ENCODE data around the gene PRKG1.
"Not testable (repeated sequence)": the region's sequence is repeated elsewhere in the genome, so short reads cannot be mapped to it uniquely, and the experiment has no call there.

PRKG1 gene

DNA sequence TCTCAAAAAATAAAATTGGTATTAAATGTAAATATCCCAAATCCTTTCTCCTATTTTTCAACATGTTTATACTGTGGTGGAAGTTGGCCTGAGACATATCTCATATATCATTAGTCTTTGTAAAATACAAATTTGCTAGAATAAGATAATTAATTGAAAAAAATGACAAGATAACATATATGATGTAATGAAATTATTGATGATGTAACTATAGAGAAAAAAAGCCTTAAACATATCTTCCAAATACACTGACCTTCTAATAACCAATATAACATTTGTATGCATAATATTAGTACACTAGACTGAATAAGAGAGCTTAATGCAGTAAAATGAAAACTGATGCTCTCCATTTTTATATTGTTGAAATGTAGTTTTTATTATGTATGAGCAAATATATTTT, 104.3 kb downstream of the PRKG1 start:
- no peak for FAIRE-seq

DNA sequence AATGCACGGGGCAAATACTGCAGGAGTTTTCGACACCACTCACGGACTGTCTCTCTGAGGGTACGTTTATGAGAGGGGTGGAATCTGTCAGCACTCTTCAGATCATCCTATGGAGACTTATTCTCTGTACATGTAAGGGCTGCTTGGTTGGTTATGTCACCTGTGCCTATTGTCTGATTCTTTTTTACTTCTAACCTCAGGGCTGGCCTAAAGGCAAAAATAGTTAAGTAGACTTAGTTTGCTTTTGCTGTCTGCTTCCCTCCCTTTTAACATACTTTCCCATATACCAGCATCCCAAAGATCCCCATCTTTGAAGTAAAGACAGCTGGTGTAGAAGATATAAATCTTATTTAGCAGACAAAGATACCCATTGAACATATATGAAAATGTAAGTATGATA, 105.9 kb downstream of the PRKG1 start:
- no peak for FAIRE-seq

DNA sequence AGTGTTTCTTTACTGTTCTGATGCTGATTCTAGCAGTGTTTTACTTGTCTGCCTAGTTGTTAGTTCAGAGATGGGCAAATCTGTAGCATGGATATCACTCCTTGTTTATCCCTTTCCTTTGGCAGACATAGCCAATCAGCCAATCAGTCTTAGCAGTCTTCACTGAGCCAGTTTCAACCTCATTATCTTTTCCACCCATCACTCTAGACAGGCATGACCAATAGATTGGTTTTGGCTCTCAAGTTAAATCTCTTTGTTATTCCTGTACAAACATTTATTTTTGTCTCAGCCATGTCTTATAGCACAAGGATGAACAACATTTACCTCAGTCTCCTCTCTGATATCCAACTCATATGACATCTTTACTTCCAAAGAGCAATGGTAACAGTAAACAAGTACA, 109.5 kb downstream of the PRKG1 start:
- FAIRE-seq: no peak

DNA sequence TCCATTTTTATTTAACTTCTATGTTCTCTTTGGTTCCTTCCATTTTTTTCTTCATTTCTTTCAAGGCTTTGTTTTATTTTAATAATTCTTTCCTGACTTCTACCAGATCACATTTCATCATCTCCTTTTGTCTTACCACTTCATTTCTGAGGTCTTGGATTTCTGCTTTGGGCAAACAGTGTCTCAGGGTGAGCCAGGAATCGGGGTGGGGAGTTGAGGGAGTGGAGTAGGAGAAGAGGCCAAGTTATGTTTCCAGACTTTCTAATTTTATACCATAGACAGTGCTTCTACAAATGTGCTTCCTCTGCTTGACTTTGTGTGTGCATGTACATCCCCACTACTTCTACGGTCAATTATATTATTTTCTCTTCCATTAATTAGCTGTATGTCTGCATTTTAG, 112.1 kb downstream of the PRKG1 start:
- FAIRE-seq: no peak

DNA sequence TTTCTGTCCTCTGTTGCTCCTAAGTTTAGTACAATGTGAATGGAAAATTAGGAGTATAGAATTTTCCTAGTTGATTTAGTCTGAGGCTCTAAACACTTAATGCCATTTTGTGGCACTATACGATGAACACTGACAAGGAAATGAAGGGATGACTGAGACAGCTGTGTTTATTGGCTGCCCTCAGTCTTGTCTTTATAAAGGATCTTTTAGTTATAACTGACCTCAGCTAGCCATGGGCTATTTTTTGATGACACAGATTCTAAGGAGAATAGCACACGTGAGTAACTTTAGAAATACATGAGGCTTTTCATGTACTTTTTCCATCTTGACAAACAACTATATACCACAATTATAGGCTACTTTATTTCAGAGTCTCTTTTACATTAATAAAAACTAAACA, 113.7 kb downstream of the PRKG1 start:
- FAIRE-seq: no peak

DNA sequence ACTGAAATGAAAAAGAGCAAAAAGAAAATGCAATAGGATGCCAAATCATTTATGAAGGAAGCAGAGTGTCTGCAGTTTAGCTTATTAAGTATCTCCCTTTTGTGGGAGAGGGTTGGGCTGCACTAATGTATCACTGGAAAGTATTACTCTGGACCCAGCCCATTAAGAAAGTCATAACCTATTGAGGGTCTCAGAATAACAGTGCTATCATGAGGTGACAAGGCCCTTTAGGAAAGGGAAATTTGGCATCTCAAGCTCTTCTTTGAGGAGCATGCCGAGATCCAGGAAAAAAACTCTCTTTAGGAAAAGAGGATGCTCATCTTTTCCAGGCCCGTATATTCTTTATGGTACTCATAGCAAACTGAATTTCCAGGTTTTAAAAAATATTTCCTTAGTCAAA, 114.6 kb downstream of the PRKG1 start:
- no peak for FAIRE-seq

DNA sequence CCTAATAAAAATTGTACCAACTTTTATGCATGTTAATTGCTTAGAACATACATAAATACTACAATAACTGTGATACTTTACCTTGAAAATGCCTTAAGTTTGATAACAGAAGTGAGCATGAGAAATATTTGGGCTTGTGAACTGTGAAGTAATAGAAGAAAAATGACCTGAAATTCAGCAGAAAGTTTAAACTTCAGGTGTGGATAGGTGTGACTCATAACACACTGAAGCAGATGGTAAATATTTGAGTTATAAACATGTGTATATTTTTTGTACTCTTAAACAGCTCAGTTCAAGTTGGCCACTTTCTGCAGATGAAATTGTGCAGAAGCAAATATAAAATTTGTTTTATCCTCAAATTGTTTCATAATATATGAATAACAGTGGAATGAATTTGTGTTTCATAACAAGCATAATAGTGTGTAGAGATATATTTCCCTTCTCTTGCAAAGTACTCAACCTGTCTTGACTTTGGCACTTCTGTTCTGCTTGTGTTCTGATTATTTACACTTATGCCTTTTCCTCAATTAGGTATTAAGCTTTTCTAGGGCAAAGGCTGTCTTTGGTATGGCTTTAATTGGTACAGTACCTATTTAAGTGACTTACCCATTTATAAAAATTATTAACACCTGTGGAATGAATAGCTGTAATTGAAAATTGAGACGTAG, 122.4 kb downstream of the PRKG1 start:
- no peak for FAIRE-seq

DNA sequence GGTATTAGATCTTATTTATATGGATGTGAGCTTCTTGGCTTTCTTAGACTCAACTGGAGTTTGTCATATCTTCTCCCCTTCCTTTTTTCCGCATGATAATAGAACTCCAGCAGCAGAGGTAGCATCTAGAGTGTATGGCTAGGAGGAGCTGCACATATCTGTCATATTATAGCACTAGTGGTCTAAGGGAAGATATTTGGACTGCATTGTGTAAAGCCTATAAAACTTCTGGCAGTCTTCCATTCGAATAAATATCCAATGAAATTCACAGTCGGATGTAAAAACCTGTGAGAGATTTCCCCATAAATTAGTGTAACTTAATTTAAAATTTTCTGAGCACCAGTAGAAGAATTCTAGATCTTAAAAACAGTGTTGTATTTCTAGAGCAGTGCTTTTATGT, 123.9 kb downstream of the PRKG1 start:
- FAIRE-seq: no peak

DNA sequence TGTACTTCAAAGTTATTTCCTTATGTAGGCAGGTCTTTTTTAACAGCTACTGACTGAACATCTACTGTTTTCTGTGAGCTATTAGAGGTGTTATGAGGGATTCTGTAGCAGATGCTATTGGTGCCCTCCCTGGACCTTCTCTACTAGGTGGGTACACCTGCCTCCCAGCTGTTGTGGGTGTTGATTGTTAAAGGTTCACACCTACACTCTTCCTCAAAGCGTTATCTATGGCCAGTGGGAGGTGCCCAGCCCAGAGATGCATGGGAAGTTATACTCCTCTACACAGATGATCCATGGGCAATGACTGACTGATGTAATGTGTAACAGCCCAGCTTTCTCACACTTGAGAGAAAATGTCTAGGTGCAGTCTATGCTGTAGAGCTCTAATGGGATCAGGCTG, 127.7 kb downstream of the PRKG1 start:
- no peak for FAIRE-seq

DNA sequence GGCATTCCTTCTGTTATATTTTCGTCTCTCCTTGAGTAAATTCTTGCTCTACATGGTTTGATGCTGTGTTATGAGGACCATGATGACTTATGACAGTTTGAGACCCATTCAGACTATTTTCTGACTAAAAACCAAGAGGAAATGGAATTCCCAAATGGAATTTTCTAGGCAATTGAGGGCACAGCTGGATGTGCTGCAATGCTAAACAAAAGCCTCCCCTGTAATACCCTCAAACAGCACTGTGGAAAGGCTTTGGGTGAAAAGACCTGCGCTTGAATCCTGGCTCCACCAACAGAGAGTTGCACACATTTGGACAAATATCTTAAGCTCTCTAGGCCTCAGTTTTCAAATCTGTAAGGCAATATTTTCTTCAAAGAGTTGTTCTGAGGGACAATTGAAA, 129.1 kb downstream of the PRKG1 start:
- FAIRE-seq: no peak

DNA sequence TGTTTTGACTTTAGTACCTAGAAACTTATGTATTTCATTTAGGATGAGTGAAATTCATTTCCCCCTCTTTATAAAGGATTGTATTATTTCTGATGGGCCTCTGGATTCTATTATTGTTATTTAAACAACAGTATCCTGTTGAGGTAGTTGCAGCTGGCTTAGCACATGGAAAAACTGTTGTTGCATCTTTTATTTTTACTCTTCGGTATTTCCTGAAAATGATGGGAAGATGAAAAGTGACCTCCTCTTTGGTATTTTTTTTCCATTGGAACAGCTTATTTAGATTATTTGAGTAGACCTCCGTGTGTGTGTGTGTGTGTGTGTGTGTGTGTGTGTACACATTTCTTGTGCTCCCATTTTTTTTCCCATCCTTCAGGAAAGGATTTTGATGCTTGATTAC, 129.8 kb downstream of the PRKG1 start:
- FAIRE-seq: no peak

DNA sequence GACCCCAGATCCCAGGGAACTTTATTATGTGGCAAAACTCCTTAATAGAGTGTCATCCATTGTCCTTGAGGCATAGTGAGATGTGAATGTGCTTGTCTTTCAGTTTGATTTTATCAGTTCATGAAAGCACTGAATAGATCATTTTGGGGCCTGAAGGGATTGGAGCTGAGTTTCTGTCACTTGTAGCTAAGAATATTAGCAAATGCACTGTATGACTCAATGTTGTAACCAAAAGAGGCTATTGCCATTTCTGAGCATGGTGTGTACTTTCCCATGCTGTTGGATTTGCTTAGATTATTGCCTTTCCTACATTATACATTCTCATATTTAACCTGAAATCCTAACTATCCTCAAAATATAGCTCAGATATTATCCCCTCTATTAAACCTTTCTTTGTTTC, 130.4 kb downstream of the PRKG1 start:
- no peak for FAIRE-seq

DNA sequence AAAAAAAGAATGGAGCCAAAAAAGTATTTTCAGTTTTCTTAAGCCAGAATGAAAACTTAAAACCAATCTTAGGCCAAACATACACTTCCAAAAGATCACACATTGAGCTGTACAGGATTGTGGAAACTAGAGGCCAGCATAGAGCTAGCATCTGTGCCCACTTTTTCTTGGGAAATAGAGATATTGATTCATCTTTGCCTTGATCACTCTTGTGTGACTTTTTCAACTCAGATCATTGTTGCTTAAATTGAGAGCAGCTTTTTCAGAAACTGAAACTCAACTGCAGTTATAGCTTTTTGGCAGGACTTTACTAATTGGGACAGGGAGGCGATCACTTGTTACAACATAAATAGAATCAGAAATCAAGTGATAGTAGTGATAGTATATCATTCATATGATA, 132.2 kb downstream of the PRKG1 start:
- FAIRE-seq: no peak

DNA sequence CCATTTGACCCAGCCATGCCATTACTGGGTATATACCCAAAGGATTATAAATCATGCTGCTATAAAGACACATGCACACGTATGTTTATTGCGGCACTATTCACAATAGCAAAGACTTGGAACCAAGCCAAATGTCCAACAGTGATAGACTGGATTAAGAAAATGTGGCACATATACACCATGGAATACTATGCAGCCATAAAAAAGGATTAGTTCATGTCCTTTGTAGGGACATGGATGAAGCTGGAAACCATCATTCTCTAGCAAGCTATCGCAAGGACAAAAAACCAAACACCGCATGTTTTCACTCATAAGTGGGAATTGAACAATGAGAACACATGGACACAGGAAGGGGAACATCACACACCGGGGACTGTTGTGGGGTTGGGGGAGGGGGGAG, 138.7 kb downstream of the PRKG1 start:
- FAIRE-seq: not testable (repeated sequence)

DNA sequence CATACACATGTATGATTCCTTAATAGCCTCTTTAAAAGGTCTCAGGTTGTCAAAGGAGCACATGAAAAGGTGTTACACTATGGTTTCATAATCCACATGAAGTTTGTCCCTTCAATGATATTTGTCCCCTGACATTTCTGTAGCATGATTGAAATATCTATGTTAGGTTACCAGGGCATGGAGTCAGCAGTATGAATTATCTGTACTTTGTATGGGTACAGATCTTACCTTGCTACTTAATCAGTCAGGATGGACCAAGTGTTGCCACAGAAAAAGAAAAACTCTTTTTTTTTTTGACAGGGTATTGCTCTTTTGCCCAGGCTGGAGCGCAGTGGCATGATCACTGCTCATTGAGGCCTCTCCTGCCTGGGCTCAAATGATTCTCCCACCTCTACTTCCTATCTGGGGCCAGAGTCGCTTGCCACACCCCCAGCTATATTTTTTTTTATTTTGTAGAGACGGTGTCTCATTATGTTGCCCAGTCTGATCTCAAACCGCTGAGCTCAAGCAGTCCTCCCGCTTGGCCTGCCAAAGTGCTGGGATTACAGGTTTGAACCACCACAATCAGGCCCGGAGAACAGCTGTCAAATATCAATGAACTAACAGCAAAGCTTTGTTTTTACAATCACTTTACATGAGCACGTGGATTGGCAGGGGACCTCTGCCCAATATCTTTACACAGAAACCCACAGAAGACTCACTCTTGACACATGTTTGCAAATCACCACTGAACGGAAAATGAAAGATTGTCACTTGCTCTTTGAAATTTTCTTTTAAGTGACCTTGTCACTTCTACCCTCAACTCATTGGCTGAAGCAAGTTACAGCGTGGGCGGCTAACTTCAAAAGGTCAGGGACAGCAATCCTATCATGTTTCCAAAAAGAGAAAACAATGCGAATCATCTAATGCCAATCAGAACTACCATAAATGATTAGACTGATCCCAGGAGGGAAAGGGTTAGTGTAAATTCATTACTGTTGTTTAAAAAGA, 140.2 kb downstream of the PRKG1 start:
- no peak for FAIRE-seq

DNA sequence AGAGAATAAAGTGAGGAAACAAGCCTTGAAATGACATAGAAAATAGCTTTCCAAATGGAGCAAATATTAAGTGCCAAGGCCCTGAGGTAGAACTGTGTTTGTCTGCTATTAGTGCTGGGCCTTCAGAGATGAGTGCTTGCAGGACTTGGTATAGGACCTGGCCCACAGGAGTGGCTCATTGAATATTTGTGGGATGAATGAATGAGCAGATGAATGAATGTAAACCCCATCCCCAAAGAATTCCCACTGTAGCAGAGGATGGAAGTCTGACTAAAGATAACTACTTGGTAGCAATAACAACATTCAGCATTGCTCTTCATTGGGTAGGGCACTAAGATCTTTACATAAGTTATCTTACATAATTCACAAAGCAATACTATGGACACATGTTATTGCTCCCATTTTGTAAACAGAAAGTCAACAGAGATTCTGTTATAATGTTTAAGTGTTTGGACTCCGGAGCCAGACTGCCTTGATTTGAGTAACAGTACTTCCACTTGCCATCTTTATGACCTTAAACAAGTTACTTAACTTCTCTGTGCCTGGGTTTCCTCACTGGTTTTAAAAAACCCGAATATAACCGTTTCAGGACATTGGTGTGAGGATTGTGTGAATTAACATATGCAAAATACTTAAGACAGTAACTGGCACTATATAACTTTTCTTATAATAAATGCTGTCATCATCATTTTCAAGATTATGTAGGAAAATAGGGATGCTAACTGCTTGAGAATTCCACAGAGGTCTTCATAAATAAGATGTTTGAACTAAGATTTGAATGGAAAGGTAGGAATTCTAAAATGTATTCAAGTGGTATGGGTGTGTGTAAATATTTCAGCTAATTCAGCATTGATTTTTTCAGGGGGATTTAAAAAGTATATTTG, 141.9 kb downstream of the PRKG1 start:
- no peak for FAIRE-seq

DNA sequence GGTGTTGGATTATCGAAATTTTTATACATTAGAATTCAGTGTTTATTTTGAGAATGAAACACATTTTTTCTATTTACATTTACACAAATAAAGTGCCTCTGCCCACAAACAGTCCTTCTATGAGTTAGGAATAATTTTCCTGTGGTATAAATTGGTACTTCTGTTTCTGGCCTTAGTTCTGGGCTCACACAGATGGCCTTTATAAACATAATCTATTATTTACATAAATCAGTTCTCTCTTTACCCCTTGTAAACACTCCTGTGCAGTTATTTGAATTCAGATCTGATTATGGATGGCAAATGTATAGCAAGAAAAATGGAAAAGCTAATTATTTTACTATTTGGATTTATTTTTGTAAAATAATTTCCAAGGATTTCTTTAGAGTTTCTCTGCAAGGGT, 143.2 kb downstream of the PRKG1 start:
- no peak for FAIRE-seq

DNA sequence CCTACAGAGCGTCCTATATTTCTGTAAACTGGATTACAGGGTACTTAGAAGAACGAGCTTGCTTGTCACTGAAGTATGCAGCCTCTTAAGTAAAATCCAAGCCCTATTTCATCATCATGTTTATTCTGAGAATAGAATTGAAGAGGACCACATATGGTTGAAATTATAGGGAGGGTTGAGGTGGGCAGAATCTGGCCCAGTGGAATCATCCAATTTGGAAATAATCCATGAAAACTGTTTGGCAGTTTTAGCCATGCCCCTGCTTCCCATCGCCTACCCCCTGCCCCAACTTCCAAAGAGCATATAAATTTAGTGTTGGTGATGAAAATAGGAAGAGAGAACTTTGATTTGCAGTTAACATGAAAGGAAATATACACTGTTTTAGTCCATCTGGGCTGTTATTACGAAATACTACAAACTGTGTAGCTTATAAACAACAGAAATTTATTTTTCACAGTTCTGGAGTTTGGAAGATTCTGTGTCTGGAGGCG, 150.4 kb downstream of the PRKG1 start:
- no peak for FAIRE-seq

DNA sequence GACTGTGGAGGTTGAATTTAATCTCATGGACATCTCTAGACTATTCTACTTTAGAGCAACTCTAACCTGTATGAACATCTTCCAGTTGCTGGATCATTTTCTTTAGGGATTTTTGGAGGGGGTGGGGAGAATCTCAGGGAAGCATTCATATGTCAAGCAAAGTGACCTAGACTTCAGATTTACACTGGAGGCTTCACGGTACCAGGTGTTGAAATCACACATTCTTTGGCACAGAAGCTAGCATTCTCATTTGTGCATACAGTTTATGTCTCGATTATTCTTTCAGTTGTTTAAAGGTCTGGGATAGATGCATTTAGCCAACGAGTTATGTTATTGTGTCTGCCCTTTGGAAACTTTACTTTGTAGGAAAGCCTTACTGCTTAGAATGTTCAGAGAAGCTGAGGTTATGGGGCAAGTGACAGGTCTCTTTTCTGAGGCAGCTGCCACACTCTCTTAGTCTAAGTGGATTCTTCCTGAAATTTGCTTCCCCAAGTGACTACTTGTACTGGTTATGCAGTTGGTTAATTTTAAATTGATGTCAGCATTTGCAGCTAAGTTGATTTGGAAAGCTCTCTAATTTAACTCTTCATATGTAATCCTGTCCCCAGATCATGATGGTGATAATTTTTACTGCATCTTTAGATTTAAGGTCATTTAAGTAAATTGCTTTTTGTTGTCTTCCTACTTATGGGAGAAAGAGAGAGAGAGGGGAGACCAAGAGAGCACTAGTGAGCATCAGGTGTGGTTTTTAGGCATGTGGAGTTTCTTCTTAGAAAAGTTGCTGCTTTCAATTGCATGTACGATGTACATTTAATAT, 153.8 kb downstream of the PRKG1 start:
- no peak for FAIRE-seq

DNA sequence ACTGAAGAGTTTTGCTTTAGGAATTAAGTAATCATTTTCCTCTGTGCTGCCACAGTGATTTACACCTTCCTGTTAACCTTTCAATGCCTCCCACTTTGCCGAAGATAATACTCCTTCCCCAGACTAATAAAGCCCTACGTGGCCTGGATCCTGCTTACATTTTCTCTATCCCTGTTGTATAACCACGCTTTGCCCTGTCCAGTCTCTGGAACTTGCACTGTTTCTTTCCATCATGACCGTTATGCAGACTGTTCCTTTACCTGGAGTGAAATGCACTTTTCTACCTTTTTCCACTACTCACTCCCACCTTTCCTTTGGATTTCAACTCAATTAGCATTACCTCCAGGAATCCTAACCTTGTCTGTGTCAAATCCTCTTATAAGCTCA, 154.4 kb downstream of the PRKG1 start:
- no peak for FAIRE-seq

DNA sequence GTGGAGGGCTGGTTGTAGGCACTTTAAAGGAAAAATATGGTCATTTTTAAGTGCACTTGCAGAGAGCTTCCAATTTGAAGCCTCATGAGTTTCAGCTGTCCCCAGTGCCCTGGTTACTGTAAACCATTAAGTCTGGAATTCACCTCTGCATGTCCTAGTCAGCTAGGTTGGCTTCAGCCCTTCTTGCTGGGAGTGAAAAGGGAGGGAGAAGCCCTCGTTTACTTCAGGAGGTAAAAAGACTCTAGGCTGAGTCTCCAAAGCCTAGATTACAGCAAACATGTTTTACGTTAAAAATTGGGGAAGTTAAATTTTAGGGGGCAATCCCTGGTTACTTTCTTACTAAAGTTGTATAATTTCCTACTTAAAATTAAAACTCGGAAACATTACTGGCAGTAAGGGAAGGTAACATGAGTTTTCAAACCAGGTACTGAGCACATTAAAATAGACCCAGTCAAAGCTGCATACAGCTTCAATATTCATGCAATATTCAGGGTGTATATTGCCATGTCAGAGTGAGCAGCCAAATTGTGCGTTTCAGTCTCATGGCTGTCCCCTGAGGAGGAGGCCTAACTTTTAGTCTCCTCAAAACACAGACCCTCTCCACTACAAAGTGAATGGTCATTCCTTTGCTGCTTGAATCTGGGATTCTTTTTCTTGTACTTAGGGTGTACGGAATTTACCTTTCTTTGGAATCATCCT, 156.7 kb downstream of the PRKG1 start:
- FAIRE-seq: no peak

DNA sequence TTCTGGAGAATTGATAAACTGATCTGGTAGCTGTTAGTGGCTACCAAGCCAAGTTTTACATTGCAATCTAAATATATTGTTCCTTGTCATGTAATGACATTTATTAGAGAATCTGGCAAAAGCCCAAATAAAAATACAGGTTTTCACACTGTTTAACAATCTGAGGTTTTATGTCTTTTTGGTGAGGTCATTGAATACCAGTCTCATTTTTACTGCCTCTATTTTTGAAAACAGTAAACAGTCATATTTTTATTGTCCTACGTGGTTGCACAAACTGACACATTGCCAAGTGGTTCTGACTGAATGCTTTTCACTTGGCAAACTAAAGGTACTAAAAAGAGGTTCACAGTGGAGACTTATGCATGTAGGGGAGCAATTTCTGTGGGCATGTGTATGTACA, 157.5 kb downstream of the PRKG1 start:
- no peak for FAIRE-seq

Data from colon (tissue), 2 donors.